HL-60 (cell line): ENCODE measurements around the gene SPATA13.

Experiments
- DNase-seq, 2 experiments: peaks; one replicate each; pipeline ENCODE4 v3.0.0-alpha.2; 2010 to 2020; ENCODE audit warnings: low read depth in 1 of 2, low spot score in 1 of 2
- H3K27ac ChIP-seq: fragments of 250-450 bp; sonication (Bioruptor Pico); replicated peaks from 2 replicates; pipeline ENCODE4 v1.5.1; 2020; ENCODE audit warnings: mild to moderate bottlenecking, moderate library complexity
- H3K27me3 ChIP-seq: fragments of 250-450 bp; sonication (Bioruptor Pico); 2 replicates; pipeline ENCODE4 v1.5.1; 2021; ENCODE audit warnings: mild to moderate bottlenecking, moderate library complexity; ENCODE audit not compliant: insufficient read depth, poor library complexity, severe bottlenecking
- H3K4me3 ChIP-seq: replicated peaks from 2 replicates; pipeline ENCODE4 v1.5.1; 2011; ENCODE audit warnings: mild to moderate bottlenecking, control low read depth, low read length; ENCODE audit not compliant: insufficient read depth
- CTCF ChIP-seq: IDR thresholded peaks from one replicate; pipeline ENCODE4 v1.5.1; 2011; ENCODE audit warnings: low read length, control low read depth, inconsistent platforms; ENCODE audit not compliant: insufficient read depth
- GABPA ChIP-seq: IDR thresholded peaks from 2 replicates; pipeline ENCODE4 v1.6.1; 2012; ENCODE audit warnings: low read depth
- POLR2AphosphoS5 ChIP-seq: IDR thresholded peaks from 2 replicates; pipeline ENCODE4 v1.6.1; 2012; ENCODE audit warnings: low read depth
- REST ChIP-seq: IDR thresholded peaks from 2 replicates; pipeline ENCODE4 v1.6.1; 2012; ENCODE audit warnings: low read depth; ENCODE audit not compliant: insufficient replicate concordance
- SPI1 ChIP-seq: IDR thresholded peaks from 2 replicates; pipeline ENCODE4 v1.6.1; 2012; ENCODE audit warnings: low read depth, mild to moderate bottlenecking, borderline replicate concordance

The SPATA13 gene

GRCh38 chr13:24230428-24231072, 70.0 kb downstream of the SPATA13 start:
- TF ChIP-seq CTCF: no peak
- no peak for TF ChIP-seq POLR2AphosphoS5
- DNase-seq: no peak
- H3K4me3 ChIP-seq: no peak overlapping the region
- no peak overlapping the region for H3K27ac ChIP-seq
- H3K27me3 ChIP-seq: no peaks in the 10 kb centered on the region

GRCh38 chr13:24231377-24231776, 70.9 kb downstream of the SPATA13 start:
- Histone ChIP-seq H3K4me3 (no peak overlapping the region), H3K27me3 (no peaks in the 10 kb centered on the region), H3K27ac (no peak overlapping the region)
- no peak for DNase-seq
- TF ChIP-seq POLR2AphosphoS5 (no peak), SPI1 (no peak), REST (no peak), GABPA (no peak), CTCF (no peak)

GRCh38 chr13:24232037-24232436, 71.5 kb downstream of the SPATA13 start:
- no peak for DNase-seq
- no peak overlapping the region for H3K4me3 ChIP-seq
- H3K27me3 ChIP-seq: no peaks in the 10 kb centered on the region
- TF ChIP-seq REST: no peak
- TF ChIP-seq GABPA: no peak
- no peak for TF ChIP-seq CTCF
- no peak for TF ChIP-seq POLR2AphosphoS5
- TF ChIP-seq SPI1: no peak
- H3K27ac ChIP-seq: no peak overlapping the region

- H3K4me3 ChIP-seq: no peak overlapping the region
- no peak for DNase-seq
- no peaks in the 10 kb centered on the region for H3K27me3 ChIP-seq
- no peak for TF ChIP-seq SPI1
- TF ChIP-seq REST: no peak
- TF ChIP-seq GABPA: no peak
- H3K27ac ChIP-seq: no peak overlapping the region
Measured at GRCh38 chr13:24232474-24232873, 72.0 kb downstream of the SPATA13 start.
